Astrocyte of the spinal cord (primary cell): ENCODE measurements around the gene GPR108.
"Not testable (repeated sequence)": the region's sequence is repeated elsewhere in the genome, so short reads cannot be mapped to it uniquely, and the experiment has no call there.

Experiments
- DNase-seq: peaks from one replicate; pipeline ENCODE4 v3.0.0; 2011; ENCODE audit warnings: low read depth, low spot score
- H3K4me3 ChIP-seq: 2 replicates; pipeline ENCODE4 v1.5.1; 2011; ENCODE audit warnings: low read depth, mild to moderate bottlenecking, low read length, moderate library complexity
- CTCF ChIP-seq: IDR thresholded peaks from 2 replicates; pipeline ENCODE4 v1.5.1; 2012; ENCODE audit warnings: low read depth, mild to moderate bottlenecking, low read length, inconsistent platforms
- in situ Hi-C: cut with HindIII; loops from 2 replicates; pipeline ENCODE4 v1.10.0; 2017; ENCODE audit warnings: low sequenced_read_pairs

GPR108 gene

GRCh38 chr19:6750062-6750461 lies 12.7 kb upstream of the GPR108 start:
- no peak for TF ChIP-seq CTCF
- DNase-seq: no peak

GRCh38 chr19:6748543-6748942 lies 11.2 kb upstream of the GPR108 start:
- in situ Hi-C loops, H3K4me3 ChIP-seq, DNase-seq: not testable (repeated sequence)

More at GRCh38 chr19:6750062-6750461, 12.7 kb upstream of the GPR108 start:
- H3K4me3 ChIP-seq: no peak overlapping the region
- in situ Hi-C loops: no loop called here

GRCh38 chr19:6745965-6746364 lies 8.6 kb upstream of the GPR108 start:
- in situ Hi-C loops: no loop called here
- no peak for TF ChIP-seq CTCF
- no peak for DNase-seq
- H3K4me3 ChIP-seq: no peak overlapping the region

- H3K4me3 ChIP-seq: no peak overlapping the region
- in situ Hi-C loops: no loop called here
- TF ChIP-seq CTCF: no peak
- peak; percentile 79 for DNase-seq
Measured at GRCh38 chr19:6744381-6745301, 7.3 kb upstream of the GPR108 start.

GRCh38 chr19:6743714-6744380 lies 6.5 kb upstream of the GPR108 start:
- H3K4me3 ChIP-seq: no peak overlapping the region
- no peak for TF ChIP-seq CTCF
- DNase-seq: peak; percentile 43
- in situ Hi-C loops: no loop called here

GRCh38 chr19:6743066-6743465 lies 5.7 kb upstream of the GPR108 start:
- in situ Hi-C loops: no loop called here
- no peak overlapping the region for H3K4me3 ChIP-seq
- DNase-seq: no peak
- no peak for TF ChIP-seq CTCF
